Measurements from ENCODE around the gene HS6ST1. TPM values are rescaled to one million over a fixed set of nuclear protein-coding genes. Genes with fewer than 3 reads are reported as not detected.

Gene HS6ST1
- total and polyA plus RNA-seq, 2 donors (not counting 1 experiment from before 2014, with no cell fraction given): 7.8 to 22.7 TPM

DNA sequence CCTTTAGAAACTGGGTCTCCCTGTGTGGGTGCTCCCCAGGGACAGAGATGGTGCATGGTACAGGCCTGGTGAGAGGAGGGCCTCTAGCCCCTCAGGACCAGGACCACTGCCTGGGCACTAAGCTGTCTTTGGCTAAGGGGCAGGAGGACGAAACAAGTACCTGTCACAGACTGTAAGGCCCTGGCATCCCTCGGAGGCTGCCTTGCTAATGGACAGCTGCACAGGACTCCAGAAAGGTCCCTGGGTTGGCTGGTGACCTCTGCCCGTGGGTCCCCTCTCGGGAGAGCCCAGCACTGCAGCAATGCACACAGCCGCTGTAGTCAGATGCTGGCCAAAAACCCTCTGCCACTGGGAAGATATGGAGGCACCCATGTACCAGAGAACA is 14.3 kb downstream of the HS6ST1 start:
- H3K27ac ChIP-seq (ENCODE audit: low read length in 2 of 2): no peak overlapping the region
- H3K36me3 ChIP-seq (replicated peaks in 1 of 2; ENCODE audit: control extremely low read depth in 1 of 2, control insufficient read depth in 1 of 2, extremely low read depth in 1 of 2, insufficient read depth in 2 of 2, low read length in 1 of 2): peaks cover 0 to 2% of the 10 kb centered on the region in 2 experiments
- H3K9ac ChIP-seq (ENCODE audit: low read length): no peak overlapping the region
- H3K27me3 Mint-ChIP-seq: no peaks in the 10 kb centered on the region
- TF ChIP-seq EZH2 (IDR thresholded peaks at IDR 0.05; ENCODE audit: borderline replicate concordance, insufficient read depth, low read depth, low read length, poor library complexity, severe bottlenecking): no peak
- TF ChIP-seq, protein P1, sequence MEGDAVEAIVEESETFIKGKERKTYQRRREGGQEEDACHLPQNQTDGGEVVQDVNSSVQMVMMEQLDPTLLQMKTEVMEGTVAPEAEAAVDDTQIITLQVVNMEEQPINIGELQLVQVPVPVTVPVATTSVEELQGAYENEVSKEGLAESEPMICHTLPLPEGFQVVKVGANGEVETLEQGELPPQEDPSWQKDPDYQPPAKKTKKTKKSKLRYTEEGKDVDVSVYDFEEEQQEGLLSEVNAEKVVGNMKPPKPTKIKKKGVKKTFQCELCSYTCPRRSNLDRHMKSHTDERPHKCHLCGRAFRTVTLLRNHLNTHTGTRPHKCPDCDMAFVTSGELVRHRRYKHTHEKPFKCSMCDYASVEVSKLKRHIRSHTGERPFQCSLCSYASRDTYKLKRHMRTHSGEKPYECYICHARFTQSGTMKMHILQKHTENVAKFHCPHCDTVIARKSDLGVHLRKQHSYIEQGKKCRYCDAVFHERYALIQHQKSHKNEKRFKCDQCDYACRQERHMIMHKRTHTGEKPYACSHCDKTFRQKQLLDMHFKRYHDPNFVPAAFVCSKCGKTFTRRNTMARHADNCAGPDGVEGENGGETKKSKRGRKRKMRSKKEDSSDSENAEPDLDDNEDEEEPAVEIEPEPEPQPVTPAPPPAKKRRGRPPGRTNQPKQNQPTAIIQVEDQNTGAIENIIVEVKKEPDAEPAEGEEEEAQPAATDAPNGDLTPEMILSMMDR (IDR thresholded peaks at IDR 0.05): no peak
- H3K4me1 ChIP-seq (ENCODE audit: control insufficient read depth in 2 of 2, insufficient read depth in 2 of 2, low read length in 2 of 2): peaks cover 4 to 14% of the 10 kb centered on the region in 2 donors
- intact Hi-C loops (cut with micrococcal nuclease): no loop called here
- H3K4me3 Mint-ChIP-seq: no peak overlapping the region
- H3K4me3 ChIP-seq (ENCODE audit: control extremely low read depth in 1 of 5, extremely low read depth in 1 of 5, insufficient read depth in 1 of 5, low read depth in 2 of 5, low read length in 4 of 5): no peak overlapping the region
- DNase-seq: no peak
- H3K4me2 ChIP-seq (replicated peaks; ENCODE audit: low read depth, low read length, poor library complexity, severe bottlenecking): no peak overlapping the region
- no peak for ATAC-seq (ENCODE audit: low read depth)
- no peaks in the 10 kb centered on the region for H3K27me3 ChIP-seq (replicated peaks in 1 of 4; ENCODE audit: control extremely low read depth in 1 of 4, control insufficient read depth in 3 of 4, insufficient read depth in 4 of 4, low read length in 3 of 4)
- peaks cover 100% of the 10 kb centered on the region for H4K20me1 ChIP-seq (ENCODE audit: control insufficient read depth, insufficient read depth, low read length, poor library complexity, severe bottlenecking)
- H3K4me1 Mint-ChIP-seq: peaks cover 44% of the 10 kb centered on the region
- peaks cover 96% of the 10 kb centered on the region for H3K79me2 ChIP-seq (ENCODE audit: control insufficient read depth, insufficient read depth, low read length)
- no peaks in the 10 kb centered on the region for H3K9me3 Mint-ChIP-seq (ENCODE audit: insufficient read depth)
- H2AFZ ChIP-seq (ENCODE audit: insufficient read depth, low read depth, low read length, poor library complexity, severe bottlenecking): no peak overlapping the region
- ChIA-PET CTCF (no interaction called here), POLR2A (no interaction called here)
- WGBS (ENCODE audit: insufficient coverage): 99% methylated on average over 5 of the region's 5 CpGs
- H3K27ac Mint-ChIP-seq: no peak overlapping the region
- no peaks in the 10 kb centered on the region for H3K9me3 ChIP-seq (ENCODE audit: control extremely low read depth in 1 of 3, control insufficient read depth in 2 of 3, insufficient read depth in 1 of 3, low read length in 2 of 3)

GRCh38 chr2:128303911-128304310 is 14.8 kb downstream of the HS6ST1 start:
- CTCF ChIA-PET: no interaction called here
- WGBS (ENCODE audit: insufficient coverage): 94% methylated on average over 4 of the region's 8 CpGs
- H3K4me3 Mint-ChIP-seq: no peak overlapping the region
- peaks cover 44% of the 10 kb centered on the region for H3K4me1 Mint-ChIP-seq
- no peak for DNase-seq
- no peak overlapping the region for H3K4me2 ChIP-seq (replicated peaks; ENCODE audit: low read depth, low read length, poor library complexity, severe bottlenecking)
- H3K27ac ChIP-seq (ENCODE audit: low read length in 2 of 2): no peak overlapping the region
- ATAC-seq (ENCODE audit: low read depth): no peak
- peaks cover 0 to 2% of the 10 kb centered on the region in 2 experiments for H3K36me3 ChIP-seq (replicated peaks in 1 of 2; ENCODE audit: control extremely low read depth in 1 of 2, control insufficient read depth in 1 of 2, extremely low read depth in 1 of 2, insufficient read depth in 2 of 2, low read length in 1 of 2)
- H3K27me3 Mint-ChIP-seq: no peaks in the 10 kb centered on the region
- peaks cover 100% of the 10 kb centered on the region for H4K20me1 ChIP-seq (ENCODE audit: control insufficient read depth, insufficient read depth, low read length, poor library complexity, severe bottlenecking)
- intact Hi-C loops (cut with micrococcal nuclease): no loop called here
- H3K4me1 ChIP-seq (ENCODE audit: control insufficient read depth in 2 of 2, insufficient read depth in 2 of 2, low read length in 2 of 2): peaks cover 4 to 14% of the 10 kb centered on the region in 2 donors
- H3K79me2 ChIP-seq (ENCODE audit: control insufficient read depth, insufficient read depth, low read length): peaks cover 96% of the 10 kb centered on the region
- H3K9me3 Mint-ChIP-seq (ENCODE audit: insufficient read depth): no peaks in the 10 kb centered on the region
- TF ChIP-seq, protein P1 (IDR thresholded peaks at IDR 0.05): no peak
- TF ChIP-seq EZH2 (IDR thresholded peaks at IDR 0.05; ENCODE audit: borderline replicate concordance, insufficient read depth, low read depth, low read length, poor library complexity, severe bottlenecking): no peak
- no peaks in the 10 kb centered on the region for H3K27me3 ChIP-seq (replicated peaks in 1 of 4; ENCODE audit: control extremely low read depth in 1 of 4, control insufficient read depth in 3 of 4, insufficient read depth in 4 of 4, low read length in 3 of 4)
- H2AFZ ChIP-seq (ENCODE audit: insufficient read depth, low read depth, low read length, poor library complexity, severe bottlenecking): no peak overlapping the region
- no peak overlapping the region for H3K27ac Mint-ChIP-seq
- H3K4me3 ChIP-seq (ENCODE audit: control extremely low read depth in 1 of 5, extremely low read depth in 1 of 5, insufficient read depth in 1 of 5, low read depth in 2 of 5, low read length in 4 of 5): no peak overlapping the region
- POLR2A ChIA-PET: no interaction called here
- peaks cover 0 to 3% (median 0%) of the 10 kb centered on the region in 3 donors for H3K9me3 ChIP-seq (ENCODE audit: control extremely low read depth in 1 of 3, control insufficient read depth in 2 of 3, insufficient read depth in 1 of 3, low read length in 2 of 3)
- no peak overlapping the region for H3K9ac ChIP-seq (ENCODE audit: low read length)

Data from B cell (primary cell).